ENCODE data around the gene LURAP1L.

GRCh38 chr9:12847561-12847960, 72.7 kb downstream of the LURAP1L start:
- no peak for TF ChIP-seq EZH2 (IDR thresholded peaks at IDR 0.05)
- no peak for TF ChIP-seq POLR2AphosphoS5 (IDR thresholded peaks at IDR 0.05; ENCODE audit: borderline replicate concordance, low read depth, low read length)

Data from SK-N-MC (cell line).